GM18520 (cell line): Measurements from ENCODE around the gene FAM177A1.

Experiments
- ATAC-seq: cut with Tn5 transposase; IDR thresholded peaks from one replicate; pipeline ENCODE4 v1.9.1; 2021; ENCODE audit not compliant: unreplicated experiment

The FAM177A1 gene

GRCh38 chr14:35122696-35123387 is 76.8 kb downstream of the FAM177A1 start:
- no peak for ATAC-seq

GRCh38 chr14:35123388-35123703 is 77.3 kb downstream of the FAM177A1 start:
- no peak for ATAC-seq

- ATAC-seq: no peak
These were observed 78.1 kb downstream of the FAM177A1 start for GRCh38 chr14:35124127-35124526.
